Mesenchymal stem cell (in vitro differentiated cells and primary cell): ENCODE results near the gene CDC42EP1.

Experiments used
- DNase-seq: peaks from one replicate; pipeline ENCODE4 v3.0.0-alpha.2; 2013
- H2AFZ ChIP-seq: one replicate; pipeline ENCODE4 v1.6.1; 2013; ENCODE audit warnings: low read depth, mild to moderate bottlenecking, control low read depth, inconsistent platforms, low read length, moderate library complexity
- H2AK5ac ChIP-seq: 2 replicates; pipeline ENCODE4 v1.6.1; 2013; ENCODE audit warnings: low read length, moderate library complexity, mild to moderate bottlenecking, inconsistent platforms; ENCODE audit not compliant: severe bottlenecking
- H2BK120ac ChIP-seq: one replicate; pipeline ENCODE4 v1.6.1; 2013; ENCODE audit warnings: low read depth, mild to moderate bottlenecking, inconsistent platforms, low read length, moderate library complexity
- H2BK12ac ChIP-seq, 2 experiments: one replicate each; pipeline ENCODE4 v1.6.1; 2013; ENCODE audit warnings: inconsistent platforms in 2 of 2, low read length in 2 of 2, mild to moderate bottlenecking in 2 of 2, moderate library complexity in 2 of 2, control low read depth in 1 of 2
- H2BK15ac ChIP-seq: one replicate; pipeline ENCODE4 v1.6.1; 2013; ENCODE audit warnings: mild to moderate bottlenecking, low read depth, inconsistent platforms; ENCODE audit not compliant: poor library complexity, severe bottlenecking
- H2BK5ac ChIP-seq: 2 replicates; pipeline ENCODE4 v1.6.1; 2013; ENCODE audit warnings: low read depth, mild to moderate bottlenecking, low read length, control low read depth, inconsistent platforms; ENCODE audit not compliant: poor library complexity, severe bottlenecking
- H3K14ac ChIP-seq, 2 experiments: one replicate each; pipeline ENCODE4 v1.6.1; 2013; ENCODE audit warnings: inconsistent platforms in 2 of 2, low read length in 2 of 2, control low read depth in 1 of 2, mild to moderate bottlenecking in 1 of 2, moderate library complexity in 1 of 2
- H3K18ac ChIP-seq, 2 experiments: one replicate each; pipeline ENCODE4 v1.6.1; 2013; ENCODE audit warnings: inconsistent platforms in 2 of 2, low read length in 2 of 2, control low read depth in 1 of 2, low read depth in 1 of 2, mild to moderate bottlenecking in 1 of 2
- H3K23ac ChIP-seq, 2 experiments: one replicate each; pipeline ENCODE4 v1.6.1; 2013; ENCODE audit warnings: inconsistent platforms in 2 of 2, low read length in 2 of 2, mild to moderate bottlenecking in 2 of 2, moderate library complexity in 2 of 2, control low read depth in 1 of 2
- H3K27ac ChIP-seq: 2 replicates; pipeline ENCODE4 v1.5.1; 2013; ENCODE audit warnings: mild to moderate bottlenecking, moderate library complexity, low read length, control low read depth, inconsistent platforms; ENCODE audit not compliant: poor library complexity, severe bottlenecking
- H3K27me3 ChIP-seq, 2 experiments: 2 replicates each; pipeline versions ENCODE4 v1.6.1 to v1.7.0; 2013; ENCODE audit warnings: low read length in 2 of 2, mild to moderate bottlenecking in 2 of 2, moderate library complexity in 2 of 2, control low read depth in 1 of 2, inconsistent platforms in 1 of 2; ENCODE audit not compliant: control insufficient read depth in 1 of 2, insufficient read depth in 1 of 2
- H3K36me3 ChIP-seq, 2 experiments: 2 replicates each; pipeline versions ENCODE4 v1.6.1 to v1.7.0; 2013; ENCODE audit warnings: low read length in 2 of 2, control low read depth in 1 of 2, inconsistent platforms in 1 of 2, low read depth in 1 of 2, mild to moderate bottlenecking in 1 of 2; ENCODE audit not compliant: insufficient read depth in 2 of 2, control insufficient read depth in 1 of 2
- H3K4ac ChIP-seq, 2 experiments: one replicate each; pipeline ENCODE4 v1.6.1; 2013; ENCODE audit warnings: inconsistent platforms in 2 of 2, low read length in 2 of 2, mild to moderate bottlenecking in 2 of 2, moderate library complexity in 2 of 2, control low read depth in 1 of 2, low read depth in 1 of 2
- H3K4me1 ChIP-seq: 2 replicates; pipeline ENCODE4 v1.6.1; 2013; ENCODE audit warnings: low read depth, low read length, control low read depth; ENCODE audit not compliant: control insufficient read depth, insufficient read depth
- H3K4me2 ChIP-seq: 2 replicates; pipeline ENCODE4 v1.6.1; 2013; ENCODE audit warnings: low read length, mild to moderate bottlenecking, inconsistent platforms; ENCODE audit not compliant: poor library complexity, severe bottlenecking
- H3K4me3 ChIP-seq, 2 experiments: 2 replicates each; pipeline versions ENCODE4 v1.5.1 to v1.7.0; 2013; ENCODE audit warnings: low read length in 2 of 2, mild to moderate bottlenecking in 2 of 2, control low read depth in 1 of 2, low read depth in 1 of 2; ENCODE audit not compliant: insufficient read depth in 1 of 2
- H3K79me1 ChIP-seq: replicated peaks from 2 replicates; pipeline ENCODE4 v1.6.1; 2013; ENCODE audit warnings: mild to moderate bottlenecking, control low read depth, low read length, inconsistent platforms; ENCODE audit not compliant: poor library complexity, severe bottlenecking
- H3K9ac ChIP-seq: 2 replicates; pipeline ENCODE4 v1.7.0; 2013; ENCODE audit warnings: mild to moderate bottlenecking, low read length, moderate library complexity
- H3K9me3 ChIP-seq: 2 replicates; pipeline ENCODE4 v1.7.0; 2013; ENCODE audit warnings: mild to moderate bottlenecking, low read length; ENCODE audit not compliant: control insufficient read depth
- H4K8ac ChIP-seq: one replicate; pipeline ENCODE4 v1.6.1; 2013; ENCODE audit warnings: inconsistent platforms, mild to moderate bottlenecking, low read length, moderate library complexity
- H4K91ac ChIP-seq: one replicate; pipeline ENCODE4 v1.6.1; 2013; ENCODE audit warnings: mild to moderate bottlenecking, low read length, inconsistent platforms
- WGBS: methylation state at CpG from one replicate; pipeline ENCODE4 v1.1.7; 2013; ENCODE audit warnings: mixed read lengths; 5-methylcytosine and 5-hydroxymethylcytosine counted together

Gene CDC42EP1

GRCh38 chr22:37551981-37552380, 8.3 kb upstream of the CDC42EP1 start:
- no peak overlapping the region for H3K9ac ChIP-seq

GRCh38 chr22:37552524-37553163, 7.6 kb upstream of the CDC42EP1 start:
- Histone ChIP-seq H3K79me1 (no peaks in the 10 kb centered on the region), H2BK120ac (peak overlapping the region; percentile 99), H2AK5ac (peak overlapping the region; percentile 91), H3K4me2 (no peak overlapping the region), H2BK5ac (no peak overlapping the region), H2BK12ac (peak overlapping the region; percentile 98 to 100), H3K4ac (peak overlapping the region; percentile 91 to 99), H4K8ac (peak overlapping the region; percentile 95), H2BK15ac (peak overlapping the region; percentile 96), H3K23ac (no peak overlapping the region), H4K91ac (peak overlapping the region; percentile 99), H2AFZ (peak overlapping the region; percentile 6), H3K27me3 (no peaks in the 10 kb centered on the region), H3K9ac (peak overlapping the region; percentile 41), H3K18ac (peak overlapping the region; percentile 93 to 97), H3K4me1 (peaks cover 48% of the 10 kb centered on the region), H3K4me3 (no peak overlapping the region), H3K27ac (peak overlapping the region; percentile 41), H3K36me3 (no peaks in the 10 kb centered on the region), H3K9me3 (no peaks in the 10 kb centered on the region), H3K14ac (peak overlapping the region in 1 of 2 experiments; percentile 80)
- DNase-seq = peak; percentile 70
- 20% methylated on average over 16 of the region's 16 CpGs for whole genome bisulfite sequencing

More at GRCh38 chr22:37551981-37552380, 8.3 kb upstream of the CDC42EP1 start:
- Histone ChIP-seq H2BK5ac (no peak overlapping the region), H3K14ac (peak overlapping the region in 1 of 2 experiments; percentile 81), H3K79me1 (no peaks in the 10 kb centered on the region), H3K4ac (peak overlapping the region; percentile 91 to 99), H3K36me3 (no peaks in the 10 kb centered on the region), H4K8ac (peak overlapping the region; percentile 95), H2AK5ac (peak overlapping the region; percentile 91), H3K4me2 (no peak overlapping the region), H2AFZ (no peak overlapping the region), H3K4me1 (peaks cover 49% of the 10 kb centered on the region), H2BK120ac (peak overlapping the region; percentile 99), H4K91ac (peak overlapping the region; percentile 99), H3K23ac (no peak overlapping the region), H2BK15ac (peak overlapping the region; percentile 96), H3K18ac (peak overlapping the region; percentile 93 to 97), H2BK12ac (peak overlapping the region; percentile 96 to 100), H3K4me3 (no peak overlapping the region), H3K9me3 (no peaks in the 10 kb centered on the region), H3K27me3 (no peaks in the 10 kb centered on the region), H3K27ac (no peak overlapping the region)
- 73% methylated on average over 6 of the region's 6 CpGs for WGBS
- DNase-seq = no peak

GRCh38 chr22:37553725-37554124, 6.6 kb upstream of the CDC42EP1 start:
- H3K18ac ChIP-seq = peak overlapping the region in 1 of 2 experiments; percentile 15
- H3K4me1 ChIP-seq = peaks cover 51% of the 10 kb centered on the region
- H2BK120ac ChIP-seq = peak overlapping the region; percentile 65
- 91% methylated on average over 9 of the region's 9 CpGs for WGBS
- H3K27ac ChIP-seq = no peak overlapping the region
- no peak for DNase-seq
- peak overlapping the region; percentile 92 for H2BK15ac ChIP-seq
- no peaks in the 10 kb centered on the region for H3K36me3 ChIP-seq
- no peak overlapping the region for H3K4me2 ChIP-seq
- H3K14ac ChIP-seq = no peak overlapping the region
- peak overlapping the region; percentile 7 to 62 for H2BK12ac ChIP-seq
- H2AK5ac ChIP-seq = peak overlapping the region; percentile 80
- H3K4me3 ChIP-seq = no peak overlapping the region
- H3K9me3 ChIP-seq = no peaks in the 10 kb centered on the region
- peaks cover 1% of the 10 kb centered on the region for H3K79me1 ChIP-seq
- H3K23ac ChIP-seq = no peak overlapping the region
- no peak overlapping the region for H3K4ac ChIP-seq
- H2BK5ac ChIP-seq = no peak overlapping the region
- peak overlapping the region; percentile 8 for H4K91ac ChIP-seq
- H4K8ac ChIP-seq = no peak overlapping the region
- no peak overlapping the region for H3K9ac ChIP-seq
- no peaks in the 10 kb centered on the region for H3K27me3 ChIP-seq
- no peak overlapping the region for H2AFZ ChIP-seq

- no peak overlapping the region for H2BK5ac ChIP-seq
- peaks cover 4% of the 10 kb centered on the region for H3K79me1 ChIP-seq
- no peak overlapping the region for H4K8ac ChIP-seq
These were observed 5.3 kb upstream of the CDC42EP1 start for GRCh38 chr22:37555029-37555428.

More at GRCh38 chr22:37555029-37555428, 5.3 kb upstream of the CDC42EP1 start:
- Histone ChIP-seq H2BK120ac (no peak overlapping the region), H3K14ac (no peak overlapping the region), H3K23ac (no peak overlapping the region), H2AFZ (no peak overlapping the region), H3K9me3 (no peaks in the 10 kb centered on the region), H3K4ac (no peak overlapping the region), H3K27ac (no peak overlapping the region), H2BK15ac (no peak overlapping the region), H3K4me2 (no peak overlapping the region), H2AK5ac (peak overlapping the region; percentile 8), H3K9ac (no peak overlapping the region), H3K36me3 (no peaks in the 10 kb centered on the region), H4K91ac (no peak overlapping the region), H2BK12ac (no peak overlapping the region), H3K27me3 (no peaks in the 10 kb centered on the region), H3K18ac (no peak overlapping the region), H3K4me1 (peaks cover 51% of the 10 kb centered on the region), H3K4me3 (no peak overlapping the region)
- DNase-seq = no peak
